Tibial nerve (tissue), 4 donors: ENCODE results near the gene EXOSC2. TPM values are rescaled to one million over a fixed set of nuclear protein-coding genes. Genes with fewer than 3 reads are reported as not detected.

Source experiments
- DNase-seq, 2 donors: peaks; one replicate each; pipeline ENCODE4 v3.0.0-alpha.2; 2019; ENCODE audit warnings: low spot score in 2 of 2
- H3K27ac ChIP-seq, 4 donors: fragments of 200-600 bp; sonication (generic) in 3 of 4; one replicate each; pipeline ENCODE4 v1.5.1; 2017 to 2019; ENCODE audit warnings: mild to moderate bottlenecking in 1 of 4
- H3K27me3 ChIP-seq, 2 donors: fragments of 200-600 bp; sonication (generic) in 1 of 2; one replicate each; pipeline versions ENCODE4 v1.5.1 to v1.6.0; 2017 to 2019
- H3K36me3 ChIP-seq, 3 donors: fragments of 200-600 bp; sonication (generic); one replicate each; pipeline ENCODE4 v1.5.1; 2018 to 2019
- H3K4me1 ChIP-seq, 4 donors: fragments of 200-600 bp; sonication (generic) in 3 of 4; one replicate each; pipeline ENCODE4 v1.5.1; 2017 to 2019
- H3K4me3 ChIP-seq, 4 donors: fragments of 200-600 bp; sonication (generic) in 3 of 4; one replicate each; pipeline ENCODE4 v1.5.1; 2017 to 2019; ENCODE audit warnings: mild to moderate bottlenecking in 1 of 4, moderate library complexity in 1 of 4
- H3K9me3 ChIP-seq, 4 donors: fragments of 200-600 bp; sonication (generic) in 3 of 4; one replicate each; pipeline ENCODE4 v1.5.1; 2017 to 2019
- CTCF ChIP-seq, 5 experiments: fragments of 200-600 bp in 3 of 5; fragments of 450-650 bp in 2 of 5; sonication (generic) in 3 of 5; IDR thresholded peaks; one replicate each; pipeline ENCODE4 v1.5.1; 2016 to 2019; ENCODE audit warnings: antibody characterized with exemption in 5 of 5, mild to moderate bottlenecking in 3 of 5, moderate library complexity in 2 of 5
- EP300 ChIP-seq, 2 donors: sonication (generic); formaldehyde crosslinking; IDR thresholded peaks; one replicate each; pipeline ENCODE4 v1.6.1; 2017; ENCODE audit warnings: antibody characterized with exemption in 2 of 2, mild to moderate bottlenecking in 1 of 2
- POLR2A ChIP-seq, 2 donors: fragments of 450-650 bp; IDR thresholded peaks; one replicate each; pipeline ENCODE4 v1.6.1; 2017; ENCODE audit warnings: antibody characterized with exemption in 2 of 2, mild to moderate bottlenecking in 2 of 2, moderate library complexity in 2 of 2
- WGBS, 2 donors: methylation state at CpG; one replicate each; pipeline ENCODE4 v1.1.5; 2018; 5-methylcytosine and 5-hydroxymethylcytosine counted together
- total RNA-seq, 4 donors: library from RNA; depleted of rRNA; stranded (reverse); fragments of >200 nt; gene quantifications; one replicate each; pipeline ENCODE4 v1.1.0, GENCODE V29; 2016

The EXOSC2 gene
- total RNA-seq, 4 donors from 2014 or later = 17.3 to 26.7 (median 24.9) TPM

DNA sequence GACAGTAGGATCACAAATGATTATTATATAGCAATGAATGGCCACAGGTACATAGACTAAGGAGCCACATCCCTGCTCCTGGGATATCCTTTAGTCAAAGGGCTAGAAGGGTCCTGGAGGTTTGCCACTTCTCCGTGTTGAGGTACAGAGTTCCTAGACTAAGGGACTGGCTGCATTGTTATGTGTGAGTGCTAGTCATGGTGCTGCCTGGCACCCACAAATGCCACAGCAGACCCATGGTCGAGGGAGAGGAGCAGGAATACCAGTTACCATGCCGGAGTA, 47.4 kb downstream of the EXOSC2 start:
- no peak overlapping the region for H3K4me3 ChIP-seq
- H3K4me1 ChIP-seq = no peaks in the 10 kb centered on the region
- WGBS, 2 donors = 85 to 100% methylated on average over 3 of the region's 3 CpGs
- no peaks in the 10 kb centered on the region for H3K9me3 ChIP-seq
- TF ChIP-seq EP300 (IDR thresholded peaks at IDR 0.05) = no peak
- TF ChIP-seq POLR2A (IDR thresholded peaks at IDR 0.05) = no peak
- TF ChIP-seq CTCF (IDR thresholded peaks at IDR 0.05) = no peak
- no peaks in the 10 kb centered on the region for H3K36me3 ChIP-seq
- DNase-seq = no peak
- H3K27me3 ChIP-seq = no peaks in the 10 kb centered on the region
- H3K27ac ChIP-seq = no peak overlapping the region

- no peak for TF ChIP-seq EP300 (IDR thresholded peaks at IDR 0.05)
- no peak for TF ChIP-seq CTCF (IDR thresholded peaks at IDR 0.05)
- no peak for TF ChIP-seq POLR2A (IDR thresholded peaks at IDR 0.05)
- H3K4me3 ChIP-seq = no peak overlapping the region
- H3K36me3 ChIP-seq = no peaks in the 10 kb centered on the region
- H3K9me3 ChIP-seq = no peaks in the 10 kb centered on the region
- DNase-seq = no peak
- H3K4me1 ChIP-seq = peaks cover 0 to 4% (median 0%) of the 10 kb centered on the region in 4 donors
- H3K27me3 ChIP-seq = no peaks in the 10 kb centered on the region
- 81 to 92% methylated on average over 7 of the region's 7 CpGs for WGBS, 2 donors
- H3K27ac ChIP-seq = no peak overlapping the region
Observed at GRCh38 chr9:130741831-130742449, 48.4 kb downstream of the EXOSC2 start.

DNA sequence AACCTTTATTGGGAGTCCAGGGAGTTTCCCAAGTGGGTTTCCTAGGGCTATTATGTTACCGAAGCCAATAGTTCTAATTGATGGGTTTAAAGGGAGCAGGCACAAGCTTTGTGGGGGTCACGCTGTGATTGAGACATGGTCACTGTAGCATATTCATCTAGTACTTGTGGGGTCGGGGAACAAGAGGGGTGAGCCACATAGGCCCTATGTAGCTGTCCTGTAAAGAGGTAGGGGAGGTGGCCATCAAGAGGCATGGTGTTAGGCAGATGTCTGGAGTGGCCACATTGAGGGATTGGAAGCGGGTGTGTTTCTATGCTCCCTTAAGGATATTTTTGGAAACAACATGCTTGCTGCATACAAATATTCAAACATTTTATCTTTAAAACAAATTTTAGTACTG, 50.1 kb downstream of the EXOSC2 start:
- no peak overlapping the region for H3K27ac ChIP-seq
- no peaks in the 10 kb centered on the region for H3K27me3 ChIP-seq
- peaks cover 0 to 7% (median 0%) of the 10 kb centered on the region in 4 donors for H3K4me1 ChIP-seq
- 82 to 87% methylated on average over 4 of the region's 4 CpGs for WGBS, 2 donors
- no peaks in the 10 kb centered on the region for H3K9me3 ChIP-seq
- DNase-seq = no peak
- no peaks in the 10 kb centered on the region for H3K36me3 ChIP-seq
- TF ChIP-seq EP300 (IDR thresholded peaks at IDR 0.05) = no peak
- H3K4me3 ChIP-seq = no peak overlapping the region

DNA sequence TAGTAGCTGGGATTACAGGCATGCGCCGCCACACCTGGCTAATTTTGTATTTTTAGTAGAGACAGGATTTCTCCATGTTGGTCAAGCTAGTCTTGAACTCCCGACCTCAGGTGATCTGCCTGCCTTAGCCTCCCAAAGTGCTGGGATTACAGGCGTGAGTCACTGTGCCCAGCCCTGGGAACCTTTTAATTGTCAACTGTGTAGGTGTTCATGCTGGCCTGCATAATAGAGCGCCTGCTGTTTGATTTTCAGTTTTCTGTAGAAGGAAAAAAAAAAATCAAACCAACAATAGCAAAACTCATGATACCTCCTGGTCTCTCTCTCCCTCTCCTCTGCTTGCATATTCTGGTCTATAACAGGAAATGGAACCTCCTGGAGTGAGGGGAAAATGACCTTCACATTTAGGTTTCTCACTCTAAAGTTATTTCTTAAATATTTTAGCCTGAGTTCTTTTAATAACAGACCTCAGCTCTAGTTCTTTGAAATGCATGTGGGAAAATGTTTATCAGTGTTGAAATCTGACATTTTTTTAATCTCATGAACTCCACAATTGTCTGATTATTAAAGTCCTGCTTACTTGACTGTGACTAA, 51.7 kb downstream of the EXOSC2 start:
- H3K27me3 ChIP-seq = no peaks in the 10 kb centered on the region
- TF ChIP-seq POLR2A (IDR thresholded peaks at IDR 0.05) (no peak), CTCF (IDR thresholded peaks at IDR 0.05) (no peak), EP300 (IDR thresholded peaks at IDR 0.05) (no peak)
- no peak overlapping the region for H3K4me3 ChIP-seq
- no peaks in the 10 kb centered on the region for H3K36me3 ChIP-seq
- 91 to 97% methylated on average over 5 of the region's 5 CpGs for WGBS, 2 donors
- DNase-seq = no peak
- H3K4me1 ChIP-seq = peaks cover 0 to 7% (median 0%) of the 10 kb centered on the region in 4 donors
- H3K9me3 ChIP-seq = no peaks in the 10 kb centered on the region
- no peak overlapping the region for H3K27ac ChIP-seq

- TF ChIP-seq POLR2A (IDR thresholded peaks at IDR 0.05) = no peak
- no peak for TF ChIP-seq EP300 (IDR thresholded peaks at IDR 0.05)
- no peak for TF ChIP-seq CTCF (IDR thresholded peaks at IDR 0.05)
- Histone ChIP-seq H3K4me1 (peaks cover 0 to 7% (median 0%) of the 10 kb centered on the region in 4 donors), H3K36me3 (no peaks in the 10 kb centered on the region), H3K27me3 (no peaks in the 10 kb centered on the region), H3K4me3 (no peak overlapping the region), H3K9me3 (no peaks in the 10 kb centered on the region), H3K27ac (no peak overlapping the region)
- DNase-seq = no peak
- WGBS, 2 donors = 66 to 67% methylated on average over 5 of the region's 5 CpGs
Observed at GRCh38 chr9:130745829-130746228, 52.2 kb downstream of the EXOSC2 start.
